PC-9 (cell line): Measurements from ENCODE around the gene GPRIN1. TPM values are rescaled to one million over a fixed set of nuclear protein-coding genes. Genes with fewer than 3 reads are reported as not detected.

Source experiments
- BruUV-seq: library from RNA; stranded (reverse); fragments of 400-500 nt; replicated peaks from 2 replicates; lab custom pipeline; 2021; lab: Mats Ljungman, UMichigan
- CTCF ChIA-PET: fragments of 300-600 bp; sonication (Branson Sonifier 250); formaldehyde crosslinking; loops from one replicate; lab custom pipeline; 2022; ENCODE audit warnings: antibody characterized with exemption; lab: Charles Lee
- POLR2A ChIA-PET: fragments of 300-600 bp; sonication (Branson Sonifier 250); formaldehyde crosslinking; loops from one replicate; lab custom pipeline; 2022; ENCODE audit warnings: antibody characterized with exemption; ENCODE audit not compliant: unreplicated experiment; lab: Charles Lee
- DNase-seq, 2 experiments: peaks; one replicate each; pipeline versions ENCODE4 v3.0.0 to v3.0.0-alpha.2; 2015 to 2022; ENCODE audit warnings: mixed read lengths in 1 of 2
- H2AFZ ChIP-seq: fragments of 200-600 bp; sonication (generic); 2 replicates; pipeline ENCODE4 v1.8.1; 2017; ENCODE audit warnings: antibody characterized with exemption
- H3F3A ChIP-seq: fragments of 200-600 bp; sonication (generic); 2 replicates; pipeline ENCODE4 v1.8.1; 2017; ENCODE audit warnings: antibody characterized with exemption, mild to moderate bottlenecking, low read depth; ENCODE audit not compliant: insufficient read depth
- H3K27ac ChIP-seq: fragments of 200-600 bp; sonication (generic); 2 replicates; pipeline ENCODE4 v1.6.1; 2016; ENCODE audit warnings: mixed run types
- H3K27me3 ChIP-seq: fragments of 200-600 bp; sonication (generic); 2 replicates; pipeline ENCODE4 v1.6.1; 2016; ENCODE audit warnings: low read depth, mixed run types; ENCODE audit not compliant: insufficient read depth
- H3K36me3 ChIP-seq: fragments of 200-600 bp; sonication (generic); 2 replicates; pipeline ENCODE4 v1.6.1; 2016; ENCODE audit warnings: low read depth, mixed run types
- H3K4me1 ChIP-seq: fragments of 200-600 bp; sonication (generic); replicated peaks from 2 replicates; pipeline ENCODE4 v1.6.1; 2016; ENCODE audit warnings: mixed run types; ENCODE audit not compliant: insufficient read depth
- H3K4me2 ChIP-seq: fragments of 200-600 bp; sonication (generic); 2 replicates; pipeline ENCODE4 v1.6.1; 2017; ENCODE audit warnings: mixed run types
- H3K4me3 ChIP-seq: fragments of 200-600 bp; sonication (generic); 2 replicates; pipeline ENCODE4 v1.6.1; 2016; ENCODE audit warnings: mixed run types
- H3K79me2 ChIP-seq: fragments of 200-600 bp; sonication (generic); 2 replicates; pipeline ENCODE4 v1.6.1; 2017; ENCODE audit warnings: low read depth, mixed run types
- H3K9me2 ChIP-seq: fragments of 200-600 bp; sonication (generic); 2 replicates; pipeline ENCODE4 v1.8.1; 2017; ENCODE audit warnings: mild to moderate bottlenecking; ENCODE audit not compliant: insufficient read depth
- H3K9me3 ChIP-seq: fragments of 200-600 bp; sonication (generic); 2 replicates; pipeline ENCODE4 v1.8.1; 2016; ENCODE audit warnings: low read depth; ENCODE audit not compliant: insufficient read depth
- H4K20me1 ChIP-seq: fragments of 200-600 bp; sonication (generic); 2 replicates; pipeline ENCODE4 v1.8.1; 2017; ENCODE audit not compliant: insufficient read depth
- CTCF ChIP-seq: fragments of 200-600 bp; sonication (generic); conservative IDR thresholded peaks from 2 replicates; pipeline ENCODE4 v1.6.1; 2017; ENCODE audit warnings: mixed run types, antibody characterized with exemption, mild to moderate bottlenecking, moderate library complexity
- EZH2 ChIP-seq: fragments of 200-600 bp; sonication (generic); IDR thresholded peaks from 2 replicates; pipeline ENCODE4 v1.8.0; 2017; ENCODE audit warnings: antibody characterized with exemption, low read depth
- intact Hi-C: fragments of 100-400 bp; cut with micrococcal nuclease; formaldehyde crosslinking; loops from one replicate; pipeline ENCODE4 v1.10.0; 2022; ENCODE audit not compliant: unreplicated experiment
- total RNA-seq: library from RNA; stranded (reverse); gene quantifications from 2 replicates; pipeline ENCODE4 v1.2.3, GENCODE V29; 2021

The GPRIN1 gene
- total RNA-seq, 1 experiment from 2014 or later: 7.2 TPM

DNA sequence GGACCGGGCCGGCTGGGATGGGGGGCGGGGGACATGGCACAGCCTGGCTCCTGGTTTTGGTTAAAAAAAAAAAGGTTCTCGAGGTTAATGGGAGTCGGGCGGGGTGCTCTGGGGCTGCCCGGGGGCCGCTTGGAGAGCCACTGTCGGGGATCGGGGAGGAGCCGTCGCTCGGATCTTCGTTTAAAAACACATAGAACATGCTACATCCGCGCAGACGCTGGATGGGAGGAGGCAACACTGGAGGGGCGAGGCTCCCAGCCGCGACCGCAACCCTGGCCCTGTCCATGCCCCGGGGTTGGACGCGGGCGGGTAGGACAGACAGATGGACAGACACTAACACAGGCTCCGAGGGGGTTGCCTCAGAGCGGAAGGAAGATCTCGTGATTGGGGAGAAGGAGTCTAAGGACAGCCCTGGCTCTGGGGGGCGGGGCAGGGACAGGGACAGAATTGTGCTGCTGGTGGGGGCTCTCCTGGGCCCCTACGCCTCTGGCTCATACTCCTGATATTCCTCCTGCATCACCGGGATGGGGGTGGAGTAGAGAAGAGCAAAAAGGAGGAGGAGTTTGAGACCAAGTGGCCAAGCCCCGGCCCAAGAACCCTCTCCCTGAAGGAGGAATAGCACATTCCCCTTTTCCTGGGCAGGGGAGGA is 10.5 kb upstream of the GPRIN1 start:
- Histone ChIP-seq H3F3A (no peaks in the 10 kb centered on the region), H3K4me3 (no peak overlapping the region), H3K27me3 (peaks cover 16% of the 10 kb centered on the region; the same call in 1 of the 2 replicates), H3K36me3 (no peaks in the 10 kb centered on the region), H4K20me1 (no peaks in the 10 kb centered on the region), H3K27ac (no peak overlapping the region), H3K9me3 (no peaks in the 10 kb centered on the region), H3K9me2 (no peaks in the 10 kb centered on the region), H3K4me1 (peaks cover 2% of the 10 kb centered on the region; the same call in 1 of the 2 replicates), H3K79me2 (no peaks in the 10 kb centered on the region), H2AFZ (no peak overlapping the region), H3K4me2 (no peak overlapping the region)
- POLR2A ChIA-PET: no interaction called here
- TF ChIP-seq CTCF (no peak), EZH2 (no peak)
- CTCF ChIA-PET: no interaction called here
- BruUV-seq: no TSS peak
- no peak for DNase-seq
- intact Hi-C loops: no loop called here

DNA sequence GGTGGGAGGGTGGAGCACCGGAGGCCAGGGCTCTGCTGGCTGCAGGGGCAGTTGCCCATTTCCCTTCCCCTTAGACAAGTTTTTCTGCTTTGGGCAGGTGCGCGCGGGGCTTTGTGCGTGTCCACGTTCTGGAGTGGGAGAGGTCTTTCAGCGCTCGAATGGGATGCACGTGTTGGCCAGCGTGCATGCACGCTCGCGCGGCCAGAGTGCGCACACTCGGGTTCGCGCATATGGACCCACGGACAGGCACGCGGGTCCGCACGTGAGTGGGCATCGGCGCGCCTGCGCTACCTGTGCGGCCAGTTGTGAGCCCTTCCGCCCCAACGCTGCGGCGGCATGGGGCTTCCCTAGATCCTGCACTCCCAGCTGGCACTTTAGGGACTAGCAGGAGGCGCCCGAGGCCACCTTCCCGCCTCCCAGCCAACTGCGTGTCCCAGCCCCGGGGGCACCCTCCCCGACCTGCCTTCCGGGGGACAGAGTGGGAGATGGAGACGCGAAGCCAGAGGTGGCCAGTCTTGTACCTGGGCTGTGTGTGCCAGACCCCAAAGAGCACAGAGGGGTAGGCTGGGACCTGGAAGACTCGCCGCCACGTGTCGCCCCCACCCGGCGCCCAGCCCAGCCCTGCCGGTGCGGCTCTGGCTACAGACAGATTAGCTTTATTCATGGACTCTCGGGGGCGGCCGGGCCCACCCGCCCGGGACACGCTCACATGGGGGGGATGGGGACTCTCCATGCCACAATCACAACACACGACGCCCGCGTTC is 9.8 kb upstream of the GPRIN1 start:
- H2AFZ ChIP-seq: no peak overlapping the region
- no peaks in the 10 kb centered on the region for H3K79me2 ChIP-seq
- intact Hi-C loops: no loop called here
- no peaks in the 10 kb centered on the region for H3K9me2 ChIP-seq
- no peaks in the 10 kb centered on the region for H4K20me1 ChIP-seq
- no peak for DNase-seq
- peaks cover 9% of the 10 kb centered on the region; the same call in 1 of the 2 replicates for H3K4me1 ChIP-seq
- H3K36me3 ChIP-seq: no peaks in the 10 kb centered on the region
- ChIA-PET CTCF (no interaction called here), POLR2A (no interaction called here)
- H3F3A ChIP-seq: no peaks in the 10 kb centered on the region
- no peak for TF ChIP-seq EZH2
- no peak for TF ChIP-seq CTCF
- no peak overlapping the region for H3K4me3 ChIP-seq
- BruUV-seq: no TSS peak
- no peak overlapping the region for H3K4me2 ChIP-seq
- no peaks in the 10 kb centered on the region for H3K9me3 ChIP-seq
- peaks cover 16% of the 10 kb centered on the region; the same call in 1 of the 2 replicates for H3K27me3 ChIP-seq
- no peak overlapping the region for H3K27ac ChIP-seq

- TF ChIP-seq CTCF (no peak), EZH2 (no peak)
- no peaks in the 10 kb centered on the region for H4K20me1 ChIP-seq
- H3F3A ChIP-seq: no peaks in the 10 kb centered on the region
- DNase-seq: peak in 1 of 2 experiments; percentile 54
- intact Hi-C loops: no loop called here
- H3K36me3 ChIP-seq: no peaks in the 10 kb centered on the region
- no TSS peak for BruUV-seq
- H3K4me2 ChIP-seq: no peak overlapping the region
- no peaks in the 10 kb centered on the region for H3K79me2 ChIP-seq
- H2AFZ ChIP-seq: no peak overlapping the region
- ChIA-PET CTCF (no interaction called here), POLR2A (no interaction called here)
- no peak overlapping the region for H3K4me3 ChIP-seq
- H3K4me1 ChIP-seq: peaks cover 12% of the 10 kb centered on the region; the same call in 1 of the 2 replicates
- no peaks in the 10 kb centered on the region for H3K9me2 ChIP-seq
- peaks cover 16% of the 10 kb centered on the region; the same call in 1 of the 2 replicates for H3K27me3 ChIP-seq
- no peaks in the 10 kb centered on the region for H3K9me3 ChIP-seq
- no peak overlapping the region for H3K27ac ChIP-seq
Observed at GRCh38 chr5:176619203-176619568, 9.2 kb upstream of the GPRIN1 start.
